Measurements from ENCODE around the gene CNTD1.

DNA sequence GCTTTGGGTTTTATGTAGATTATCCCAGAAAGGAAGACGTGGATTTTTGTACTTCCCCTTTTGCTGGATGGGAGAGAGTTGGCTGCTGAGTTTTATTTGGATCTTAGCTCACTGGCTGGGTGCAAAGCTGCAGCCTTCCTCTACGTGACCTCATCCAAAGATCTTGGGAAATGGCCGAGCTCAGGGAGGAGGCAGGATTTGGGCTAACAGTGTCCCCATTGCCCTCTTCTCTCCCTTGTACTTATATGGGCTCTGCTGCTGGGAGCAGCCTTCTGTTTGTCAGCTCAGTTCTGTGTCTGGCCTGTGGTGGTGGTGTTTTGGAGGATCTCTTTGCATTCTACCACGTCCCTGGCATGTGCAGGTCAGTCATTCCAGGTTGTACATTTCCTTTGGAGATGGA lies 54.3 kb downstream of the CNTD1 start:
- TF ChIP-seq, protein P1, sequence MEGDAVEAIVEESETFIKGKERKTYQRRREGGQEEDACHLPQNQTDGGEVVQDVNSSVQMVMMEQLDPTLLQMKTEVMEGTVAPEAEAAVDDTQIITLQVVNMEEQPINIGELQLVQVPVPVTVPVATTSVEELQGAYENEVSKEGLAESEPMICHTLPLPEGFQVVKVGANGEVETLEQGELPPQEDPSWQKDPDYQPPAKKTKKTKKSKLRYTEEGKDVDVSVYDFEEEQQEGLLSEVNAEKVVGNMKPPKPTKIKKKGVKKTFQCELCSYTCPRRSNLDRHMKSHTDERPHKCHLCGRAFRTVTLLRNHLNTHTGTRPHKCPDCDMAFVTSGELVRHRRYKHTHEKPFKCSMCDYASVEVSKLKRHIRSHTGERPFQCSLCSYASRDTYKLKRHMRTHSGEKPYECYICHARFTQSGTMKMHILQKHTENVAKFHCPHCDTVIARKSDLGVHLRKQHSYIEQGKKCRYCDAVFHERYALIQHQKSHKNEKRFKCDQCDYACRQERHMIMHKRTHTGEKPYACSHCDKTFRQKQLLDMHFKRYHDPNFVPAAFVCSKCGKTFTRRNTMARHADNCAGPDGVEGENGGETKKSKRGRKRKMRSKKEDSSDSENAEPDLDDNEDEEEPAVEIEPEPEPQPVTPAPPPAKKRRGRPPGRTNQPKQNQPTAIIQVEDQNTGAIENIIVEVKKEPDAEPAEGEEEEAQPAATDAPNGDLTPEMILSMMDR (IDR thresholded peaks at IDR 0.05): peak in 1 of 4 experiments; percentile 2
- TF ChIP-seq POLR2A (IDR thresholded peaks at IDR 0.05): peak; percentile 23 to 38
